ENCODE data around the gene MAPT.

- TF ChIP-seq POLR2A (IDR thresholded peaks at IDR 0.05; ENCODE audit: low read depth, low read length) (no peak), CTCF (conservative IDR thresholded peaks at IDR 0.05; ENCODE audit: low read depth, low read length) (no peak), USF2 (IDR thresholded peaks at IDR 0.05; ENCODE audit: low read depth, low read length) (no peak), FOS (IDR thresholded peaks at IDR 0.05; ENCODE audit: low read depth, low read length) (no peak), BHLHE40 (IDR thresholded peaks at IDR 0.05; ENCODE audit: low read depth, low read length) (no peak), RCOR1 (IDR thresholded peaks at IDR 0.05; ENCODE audit: insufficient replicate concordance, low read length) (no peak), SMC3 (IDR thresholded peaks at IDR 0.05; ENCODE audit: low read depth, low read length) (no peak), RAD21 (IDR thresholded peaks at IDR 0.05; ENCODE audit: low read length) (no peak), RFX5 (IDR thresholded peaks at IDR 0.05; ENCODE audit: low read depth, low read length) (no peak), CHD1 (IDR thresholded peaks at IDR 0.05; ENCODE audit: low read depth, low read length) (no peak), MAZ (IDR thresholded peaks at IDR 0.05; ENCODE audit: borderline replicate concordance, low read depth, low read length) (no peak), CEBPB (IDR thresholded peaks at IDR 0.05; ENCODE audit: low read depth, low read length) (no peak), MXI1 (IDR thresholded peaks at IDR 0.05; ENCODE audit: borderline replicate concordance, low read depth, low read length) (no peak)
Observed at GRCh38 chr17:45929344-45929743, 35.0 kb downstream of the MAPT start.

All from IMR-90 (cell line).